WTC11 (cell line): ENCODE data around the gene MNS1. TPM values are rescaled to one million over a fixed set of nuclear protein-coding genes. Genes with fewer than 3 reads are reported as not detected.

Experiments
- ATAC-seq: fragments of 200-7000 bp; cut with Tn5 transposase; 2 replicates; pipeline ENCODE4 v1.10.0; 2021; ENCODE audit warnings: mild to moderate bottlenecking, moderate library complexity
- CTCF ChIA-PET: fragments of 300-600 bp; sonication (Branson Sonifier 250); formaldehyde crosslinking; loops from one replicate; lab custom pipeline; 2021; ENCODE audit warnings: antibody characterized with exemption; lab: Charles Lee
- POLR2A ChIA-PET: fragments of 350-600 bp; sonication (Branson Sonifier 250); formaldehyde crosslinking; loops from one replicate; lab custom pipeline; 2021; ENCODE audit warnings: antibody characterized with exemption; lab: Charles Lee
- DNase-seq: peaks from one replicate; pipeline ENCODE4 v3.0.0; 2021; ENCODE audit warnings: low spot score
- H3K27ac Mint-ChIP-seq: 2 replicates; pipeline ENCODE4 v1.8.0; 2021; ENCODE audit warnings: mixed read lengths
- H3K27me3 Mint-ChIP-seq: 2 replicates; pipeline ENCODE4 v1.8.0; 2021; ENCODE audit warnings: low read depth, mild to moderate bottlenecking, moderate library complexity, mixed read lengths
- H3K36me3 Mint-ChIP-seq: 2 replicates; pipeline ENCODE4 v1.8.0; 2021; ENCODE audit warnings: mixed read lengths
- H3K4me1 Mint-ChIP-seq: 2 replicates; pipeline ENCODE4 v1.8.0; 2022; ENCODE audit warnings: mixed read lengths
- H3K4me3 Mint-ChIP-seq: 2 replicates; pipeline ENCODE4 v1.8.0; 2021; ENCODE audit warnings: mild to moderate bottlenecking, moderate library complexity, mixed read lengths
- H3K9me3 Mint-ChIP-seq: 2 replicates; pipeline ENCODE4 v1.8.0; 2021; ENCODE audit warnings: mixed read lengths
- ATF3 ChIP-seq: sonication (generic); formaldehyde crosslinking; conservative IDR thresholded peaks from 2 replicates; pipeline ENCODE4 v1.8.1; 2022; ENCODE audit warnings: mild to moderate bottlenecking, missing genetic modification reagents
- CREB1 ChIP-seq: sonication (generic); formaldehyde crosslinking; IDR thresholded peaks from 2 replicates; pipeline ENCODE4 v1.8.0; 2023; ENCODE audit warnings: mild to moderate bottlenecking, missing genetic modification reagents
- CREM ChIP-seq: sonication (generic); formaldehyde crosslinking; IDR thresholded peaks from 2 replicates; pipeline ENCODE4 v1.8.1; 2022; ENCODE audit warnings: mild to moderate bottlenecking, missing genetic modification reagents, moderate library complexity
- E2F4 ChIP-seq: sonication (generic); formaldehyde crosslinking; IDR thresholded peaks from 2 replicates; pipeline ENCODE4 v1.8.1; 2022; ENCODE audit warnings: low read depth, mild to moderate bottlenecking, moderate library complexity, missing genetic modification reagents, borderline replicate concordance
- ELF4 ChIP-seq: sonication (generic); formaldehyde crosslinking; IDR thresholded peaks from 2 replicates; pipeline ENCODE4 v1.8.1; 2022; ENCODE audit warnings: low read depth, mild to moderate bottlenecking, moderate library complexity, missing genetic modification reagents
- ERG ChIP-seq: fragments of 250-450 bp; sonication (Bioruptor Pico); IDR thresholded peaks from 2 replicates; pipeline ENCODE4 v1.8.0; 2021; ENCODE audit warnings: mild to moderate bottlenecking
- FOXJ3 ChIP-seq: sonication (generic); formaldehyde crosslinking; IDR thresholded peaks from 2 replicates; pipeline ENCODE4 v1.9.0; 2021; ENCODE audit warnings: missing genetic modification reagents, mild to moderate bottlenecking, borderline replicate concordance
- GRHL2 ChIP-seq: fragments of 250-450 bp; sonication (Bioruptor Pico); IDR thresholded peaks from 2 replicates; pipeline ENCODE4 v1.8.0; 2022; ENCODE audit warnings: mild to moderate bottlenecking, moderate library complexity; ENCODE audit not compliant: insufficient replicate concordance, severe bottlenecking
- MAX ChIP-seq: sonication (generic); formaldehyde crosslinking; IDR thresholded peaks from 2 replicates; pipeline ENCODE4 v1.8.0; 2022; ENCODE audit warnings: mild to moderate bottlenecking, missing genetic modification reagents
- OVOL2 ChIP-seq: fragments of 250-450 bp; sonication (Bioruptor Pico); IDR thresholded peaks from 2 replicates; pipeline ENCODE4 v1.9.0; 2021; ENCODE audit warnings: mild to moderate bottlenecking, borderline replicate concordance
- PREB ChIP-seq: sonication (generic); formaldehyde crosslinking; IDR thresholded peaks from 2 replicates; pipeline ENCODE4 v1.8.1; 2022; ENCODE audit warnings: mild to moderate bottlenecking, missing genetic modification reagents, moderate library complexity, borderline replicate concordance
- SMAD4 ChIP-seq: sonication (generic); formaldehyde crosslinking; IDR thresholded peaks from 2 replicates; pipeline ENCODE4 v1.8.0; 2022; ENCODE audit warnings: mild to moderate bottlenecking, missing genetic modification reagents
- SP1 ChIP-seq: sonication (generic); formaldehyde crosslinking; conservative IDR thresholded peaks from 2 replicates; pipeline ENCODE4 v1.8.1; 2022; ENCODE audit warnings: missing genetic modification reagents
- ZNF138 ChIP-seq: sonication (generic); formaldehyde crosslinking; conservative IDR thresholded peaks from 2 replicates; pipeline ENCODE4 v1.8.1; 2022; ENCODE audit warnings: mild to moderate bottlenecking, moderate library complexity, missing genetic modification reagents
- ZNF219 ChIP-seq: sonication (generic); formaldehyde crosslinking; IDR thresholded peaks from 2 replicates; pipeline ENCODE4 v1.8.0; 2023; ENCODE audit warnings: missing genetic modification reagents, mild to moderate bottlenecking, borderline replicate concordance
- ZNF423 ChIP-seq: fragments of 250-450 bp; sonication (Bioruptor Pico); IDR thresholded peaks from 2 replicates; pipeline ENCODE4 v2.1.2; 2022; ENCODE audit warnings: mild to moderate bottlenecking, moderate library complexity
- ZNF532 ChIP-seq: fragments of 250-450 bp; sonication (Bioruptor Pico); IDR thresholded peaks from 2 replicates; pipeline ENCODE4 v1.9.0; 2021; ENCODE audit warnings: mild to moderate bottlenecking, borderline replicate concordance
- total RNA-seq: library from RNA; stranded (reverse); gene quantifications from 3 replicates; pipeline ENCODE4 v1.2.3, GENCODE V29; 2021

Gene MNS1
- total RNA-seq, 1 experiment from 2014 or later, result 4.4 TPM

GRCh38 chr15:56495533-56495932 is 30.6 kb upstream of the MNS1 start:
- Mint-ChIP-seq H3K4me3 (no peak overlapping the region), H3K9me3 (no peaks in the 10 kb centered on the region), H3K4me1 (no peaks in the 10 kb centered on the region), H3K27me3 (no peaks in the 10 kb centered on the region), H3K27ac (no peak overlapping the region)
- CTCF ChIA-PET, result interaction anchor here (1.0 kb wide), 1 partner anchor 374 kb away, joined by 3 read pairs; no protein-coding TSS in a partner anchor
- POLR2A ChIA-PET, result no interaction called here
- no peak for TF ChIP-seq CREM
- TF ChIP-seq, all 79 proteins: peak for 0
- ATAC-seq (no peak), DNase-seq (no peak)
- H3K36me3 Mint-ChIP-seq, result no peaks in the 10 kb centered on the region

GRCh38 chr15:56495053-56495452 is 30.1 kb upstream of the MNS1 start:
- Mint-ChIP-seq H3K27me3 (no peaks in the 10 kb centered on the region), H3K36me3 (no peaks in the 10 kb centered on the region), H3K9me3 (no peaks in the 10 kb centered on the region), H3K27ac (no peak overlapping the region), H3K4me1 (no peaks in the 10 kb centered on the region), H3K4me3 (no peak overlapping the region)
- ATAC-seq, result no peak
- no peak for TF ChIP-seq ZNF138 (CRISPR knock-in tag)
- TF ChIP-seq ELF4 (CRISPR knock-in tag), result no peak
- no peak for TF ChIP-seq ATF3
- no peak for TF ChIP-seq CREB1 (CRISPR knock-in tag)
- no peak for TF ChIP-seq ZNF423 (CRISPR knock-in tag)
- TF ChIP-seq OVOL2 (CRISPR knock-in tag), result no peak
- no peak for TF ChIP-seq PREB (CRISPR knock-in tag)
- TF ChIP-seq SP1 (CRISPR knock-in tag), result no peak
- TF ChIP-seq GRHL2 (CRISPR knock-in tag), result no peak
- no peak for TF ChIP-seq SMAD4
- no peak for TF ChIP-seq ZNF532
- no peak for TF ChIP-seq ERG (CRISPR knock-in tag)
- TF ChIP-seq E2F4 (CRISPR knock-in tag), result no peak
- TF ChIP-seq FOXJ3 (CRISPR knock-in tag), result no peak
- TF ChIP-seq MAX (CRISPR knock-in tag), result no peak
- TF ChIP-seq ZNF219, result no peak
- ChIA-PET POLR2A (no interaction called here), CTCF (interaction anchor here (1.0 kb wide), 1 partner anchor 375 kb away, joined by 3 read pairs; no protein-coding TSS in a partner anchor)
- DNase-seq, result no peak
